ENCODE data around the gene PACRG. TPM values are rescaled to one million over a fixed set of nuclear protein-coding genes. Genes with fewer than 3 reads are reported as not detected.

Gene PACRG
- total RNA-seq, 1 experiment from 2014 or later: 0.59 TPM

GRCh38 chr6:163212123-163212522 is 484.3 kb downstream of the PACRG start:
- CTCF ChIA-PET: no interaction called here
- no peak overlapping the region for H3K27ac ChIP-seq (ENCODE audit: low read length)
- ATAC-seq (no peak), DNase-seq (ENCODE audit: low read depth, low spot score) (no peak)
- intact Hi-C loops (cut with micrococcal nuclease; ENCODE audit: unreplicated experiment): no loop called here
- no TSS peak for BruUV-seq (replicated peaks)
- H3K27me3 ChIP-seq (ENCODE audit: control insufficient read depth, insufficient read depth, low read length): no peaks in the 10 kb centered on the region
- no peaks in the 10 kb centered on the region for H3K36me3 ChIP-seq (ENCODE audit: control insufficient read depth, insufficient read depth, low read length)
- POLR2A ChIA-PET: interaction anchor here (0.6 kb wide), 1 partner anchor 984 kb away, joined by 3 read pairs; no protein-coding TSS in a partner anchor
- in situ Hi-C loops (cut with HindIII; ENCODE audit: low pct_unique_long_range_greater_than_20kb, low sequenced_read_pairs): no loop called here
- H3K4me3 ChIP-seq (ENCODE audit: low read depth in 2 of 2, low read length in 2 of 2): no peak overlapping the region
- TF ChIP-seq SIN3A (IDR thresholded peaks at IDR 0.05; ENCODE audit: borderline replicate concordance, insufficient read depth, low read depth, low read length): no peak
- no peak for TF ChIP-seq TCF7L2 (IDR thresholded peaks at IDR 0.05; ENCODE audit: low read depth, low read length)
- TF ChIP-seq, protein P1, sequence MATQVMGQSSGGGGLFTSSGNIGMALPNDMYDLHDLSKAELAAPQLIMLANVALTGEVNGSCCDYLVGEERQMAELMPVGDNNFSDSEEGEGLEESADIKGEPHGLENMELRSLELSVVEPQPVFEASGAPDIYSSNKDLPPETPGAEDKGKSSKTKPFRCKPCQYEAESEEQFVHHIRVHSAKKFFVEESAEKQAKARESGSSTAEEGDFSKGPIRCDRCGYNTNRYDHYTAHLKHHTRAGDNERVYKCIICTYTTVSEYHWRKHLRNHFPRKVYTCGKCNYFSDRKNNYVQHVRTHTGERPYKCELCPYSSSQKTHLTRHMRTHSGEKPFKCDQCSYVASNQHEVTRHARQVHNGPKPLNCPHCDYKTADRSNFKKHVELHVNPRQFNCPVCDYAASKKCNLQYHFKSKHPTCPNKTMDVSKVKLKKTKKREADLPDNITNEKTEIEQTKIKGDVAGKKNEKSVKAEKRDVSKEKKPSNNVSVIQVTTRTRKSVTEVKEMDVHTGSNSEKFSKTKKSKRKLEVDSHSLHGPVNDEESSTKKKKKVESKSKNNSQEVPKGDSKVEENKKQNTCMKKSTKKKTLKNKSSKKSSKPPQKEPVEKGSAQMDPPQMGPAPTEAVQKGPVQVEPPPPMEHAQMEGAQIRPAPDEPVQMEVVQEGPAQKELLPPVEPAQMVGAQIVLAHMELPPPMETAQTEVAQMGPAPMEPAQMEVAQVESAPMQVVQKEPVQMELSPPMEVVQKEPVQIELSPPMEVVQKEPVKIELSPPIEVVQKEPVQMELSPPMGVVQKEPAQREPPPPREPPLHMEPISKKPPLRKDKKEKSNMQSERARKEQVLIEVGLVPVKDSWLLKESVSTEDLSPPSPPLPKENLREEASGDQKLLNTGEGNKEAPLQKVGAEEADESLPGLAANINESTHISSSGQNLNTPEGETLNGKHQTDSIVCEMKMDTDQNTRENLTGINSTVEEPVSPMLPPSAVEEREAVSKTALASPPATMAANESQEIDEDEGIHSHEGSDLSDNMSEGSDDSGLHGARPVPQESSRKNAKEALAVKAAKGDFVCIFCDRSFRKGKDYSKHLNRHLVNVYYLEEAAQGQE (IDR thresholded peaks at IDR 0.05; ENCODE audit: insufficient read depth in 1 of 2, low read depth in 2 of 2, low read length in 1 of 2): no peak
- TF ChIP-seq, protein P2, sequence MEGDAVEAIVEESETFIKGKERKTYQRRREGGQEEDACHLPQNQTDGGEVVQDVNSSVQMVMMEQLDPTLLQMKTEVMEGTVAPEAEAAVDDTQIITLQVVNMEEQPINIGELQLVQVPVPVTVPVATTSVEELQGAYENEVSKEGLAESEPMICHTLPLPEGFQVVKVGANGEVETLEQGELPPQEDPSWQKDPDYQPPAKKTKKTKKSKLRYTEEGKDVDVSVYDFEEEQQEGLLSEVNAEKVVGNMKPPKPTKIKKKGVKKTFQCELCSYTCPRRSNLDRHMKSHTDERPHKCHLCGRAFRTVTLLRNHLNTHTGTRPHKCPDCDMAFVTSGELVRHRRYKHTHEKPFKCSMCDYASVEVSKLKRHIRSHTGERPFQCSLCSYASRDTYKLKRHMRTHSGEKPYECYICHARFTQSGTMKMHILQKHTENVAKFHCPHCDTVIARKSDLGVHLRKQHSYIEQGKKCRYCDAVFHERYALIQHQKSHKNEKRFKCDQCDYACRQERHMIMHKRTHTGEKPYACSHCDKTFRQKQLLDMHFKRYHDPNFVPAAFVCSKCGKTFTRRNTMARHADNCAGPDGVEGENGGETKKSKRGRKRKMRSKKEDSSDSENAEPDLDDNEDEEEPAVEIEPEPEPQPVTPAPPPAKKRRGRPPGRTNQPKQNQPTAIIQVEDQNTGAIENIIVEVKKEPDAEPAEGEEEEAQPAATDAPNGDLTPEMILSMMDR (IDR thresholded peaks at IDR 0.05): no peak
- no peak for TF ChIP-seq POLR2AphosphoS5 (IDR thresholded peaks at IDR 0.05; ENCODE audit: low read depth, low read length)
- peaks cover 6% of the 10 kb centered on the region; the same call in 1 of the 2 replicates for H3K9me3 ChIP-seq (ENCODE audit: control insufficient read depth, insufficient read depth, low read depth, low read length)
- no peaks in the 10 kb centered on the region for H3K4me1 ChIP-seq (ENCODE audit: control insufficient read depth, insufficient read depth, low read length)

- ChIA-PET CTCF (no interaction called here), POLR2A (no interaction called here)
- in situ Hi-C loops (cut with HindIII; ENCODE audit: low pct_unique_long_range_greater_than_20kb, low sequenced_read_pairs) (no loop called here), intact Hi-C loops (cut with micrococcal nuclease; ENCODE audit: unreplicated experiment) (no loop called here)
- Histone ChIP-seq H3K4me3 (ENCODE audit: low read depth in 2 of 2, low read length in 2 of 2) (no peak overlapping the region), H3K27me3 (ENCODE audit: control insufficient read depth, insufficient read depth, low read length) (no peaks in the 10 kb centered on the region), H3K9me3 (ENCODE audit: control insufficient read depth, insufficient read depth, low read depth, low read length) (peaks cover 6% of the 10 kb centered on the region; the same call in 1 of the 2 replicates), H3K36me3 (ENCODE audit: control insufficient read depth, insufficient read depth, low read length) (no peaks in the 10 kb centered on the region), H3K4me1 (ENCODE audit: control insufficient read depth, insufficient read depth, low read length) (no peaks in the 10 kb centered on the region), H3K27ac (ENCODE audit: low read length) (no peak overlapping the region)
- DNase-seq (ENCODE audit: low read depth, low spot score): no peak
- TF ChIP-seq, protein P1 (IDR thresholded peaks at IDR 0.05; ENCODE audit: insufficient read depth in 1 of 2, low read depth in 2 of 2, low read length in 1 of 2): no peak
- no peak for TF ChIP-seq TCF7L2 (IDR thresholded peaks at IDR 0.05; ENCODE audit: low read depth, low read length)
- TF ChIP-seq SIN3A (IDR thresholded peaks at IDR 0.05; ENCODE audit: borderline replicate concordance, insufficient read depth, low read depth, low read length): no peak
- TF ChIP-seq, protein P2 (IDR thresholded peaks at IDR 0.05): no peak
- TF ChIP-seq POLR2AphosphoS5 (IDR thresholded peaks at IDR 0.05; ENCODE audit: low read depth, low read length): no peak
- BruUV-seq (replicated peaks): no TSS peak
- no peak for ATAC-seq
Observed at GRCh38 chr6:163214259-163214658, 486.5 kb downstream of the PACRG start.
